DLD1 (cell line): ENCODE measurements around the gene CCDC141.

ENCODE experiments used
- in situ Hi-C: cut with HindIII; loops from 2 replicates; pipeline ENCODE4 v1.10.0; 2017; ENCODE audit warnings: low sequenced_read_pairs

CCDC141 gene

DNA sequence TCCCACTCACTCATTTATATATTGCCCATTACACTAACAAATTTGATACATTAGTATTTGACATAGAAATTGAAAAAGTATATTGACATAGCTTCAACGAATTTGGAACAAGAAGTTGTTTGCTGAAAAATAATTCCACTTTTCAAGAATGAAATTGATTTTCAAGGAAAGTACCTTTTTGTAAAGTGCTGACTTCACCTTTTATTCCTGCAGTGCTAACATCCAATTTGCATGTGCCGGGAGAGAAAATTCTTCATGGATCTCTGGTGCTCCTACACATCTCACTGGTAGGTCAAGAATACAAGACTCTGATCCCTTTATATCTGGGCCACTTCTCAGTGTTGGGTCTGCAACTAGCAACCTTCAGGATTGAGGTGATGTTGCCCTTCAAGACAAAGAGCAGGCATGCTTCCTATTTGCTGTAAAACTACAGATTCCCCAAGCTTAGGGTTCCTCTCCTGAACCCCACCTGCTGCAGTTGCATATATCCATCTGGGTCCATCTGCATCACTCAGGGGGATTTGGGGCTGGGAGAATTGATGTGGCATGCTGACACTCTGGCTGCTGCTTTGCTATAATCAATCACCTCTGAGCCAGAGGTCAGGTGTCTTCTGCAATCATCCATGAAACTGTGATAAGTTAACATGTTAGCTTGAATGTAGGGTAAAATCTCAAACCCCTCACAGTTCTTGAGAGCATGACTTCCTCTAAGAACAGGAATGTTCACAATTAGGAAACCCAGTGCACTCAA is 134.3 kb downstream of the CCDC141 start:
- in situ Hi-C loops: no loop called here

DNA sequence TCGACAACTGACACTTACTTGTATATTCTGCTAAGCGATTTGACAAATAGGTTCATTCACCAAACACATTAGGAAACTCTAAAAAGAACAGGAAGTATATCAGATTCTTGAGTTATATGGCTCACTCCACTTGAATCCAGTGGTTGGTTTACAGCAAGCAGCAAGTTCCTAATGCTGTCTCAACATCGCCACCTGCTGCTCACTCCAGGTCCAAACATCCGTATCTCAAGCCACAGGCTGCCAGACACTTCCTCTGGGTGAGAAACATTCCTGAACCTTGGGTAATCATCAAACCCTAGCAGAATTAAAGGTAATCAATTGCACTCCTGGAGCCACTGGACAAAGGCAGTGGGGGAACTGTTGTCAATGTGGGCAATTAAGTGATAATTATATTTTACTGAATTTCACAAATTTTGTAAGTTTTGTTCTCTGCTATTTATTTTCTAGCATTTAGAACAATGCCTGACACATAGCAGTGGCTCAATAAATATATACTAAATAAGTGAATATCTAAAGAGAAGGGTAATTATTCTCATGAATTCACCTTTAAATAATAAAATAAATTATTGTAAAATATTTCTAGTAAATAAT is 135.6 kb downstream of the CCDC141 start:
- in situ Hi-C loops: no loop called here

DNA sequence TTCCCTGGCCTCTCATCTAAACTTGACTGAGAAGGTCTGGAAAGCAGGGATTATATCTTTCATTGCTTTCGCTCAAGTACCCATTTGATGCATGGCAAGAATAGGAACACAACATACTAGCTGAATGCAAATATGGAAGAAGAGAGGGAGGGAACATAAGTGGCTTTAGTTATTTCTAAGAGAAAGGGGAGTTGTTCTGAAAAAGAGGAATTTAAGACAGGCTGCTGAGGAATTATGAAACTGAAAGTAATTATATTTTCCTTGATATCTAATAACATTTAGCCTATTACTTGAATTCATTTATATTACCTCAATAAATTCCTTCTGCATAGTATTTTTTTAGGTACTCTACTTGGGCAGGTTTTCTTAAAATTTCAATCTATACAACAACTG is 136.9 kb downstream of the CCDC141 start:
- in situ Hi-C loops: no loop called here

DNA sequence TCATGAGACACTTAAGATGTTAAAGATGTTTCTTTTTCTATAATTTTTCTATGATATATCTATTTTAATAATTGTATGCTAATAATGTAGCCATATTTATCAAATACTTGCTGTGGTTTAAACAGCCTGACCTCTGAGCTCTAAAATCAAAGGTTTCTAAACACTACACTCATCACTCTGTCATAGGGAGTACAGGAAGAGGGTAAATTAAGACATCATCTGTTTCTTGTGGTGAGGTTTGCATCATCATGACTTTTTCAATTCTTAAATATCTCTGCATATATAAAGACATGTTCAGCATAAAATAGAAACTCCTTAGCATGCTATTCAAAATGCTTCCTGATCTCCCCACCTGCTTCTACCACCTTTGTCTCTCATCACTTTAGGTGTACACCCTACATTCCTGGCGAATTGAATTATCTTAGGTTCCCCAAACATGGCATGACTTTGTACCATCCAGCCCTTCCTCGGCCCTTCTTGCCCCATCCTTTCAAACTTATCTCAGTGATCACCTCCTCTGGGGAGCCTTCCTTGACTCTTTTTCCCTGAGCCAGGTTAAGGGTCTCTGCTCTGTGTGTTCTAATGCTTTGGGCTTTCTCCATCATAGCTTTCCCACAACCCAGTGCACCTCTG is 137.4 kb downstream of the CCDC141 start:
- in situ Hi-C loops: no loop called here

DNA sequence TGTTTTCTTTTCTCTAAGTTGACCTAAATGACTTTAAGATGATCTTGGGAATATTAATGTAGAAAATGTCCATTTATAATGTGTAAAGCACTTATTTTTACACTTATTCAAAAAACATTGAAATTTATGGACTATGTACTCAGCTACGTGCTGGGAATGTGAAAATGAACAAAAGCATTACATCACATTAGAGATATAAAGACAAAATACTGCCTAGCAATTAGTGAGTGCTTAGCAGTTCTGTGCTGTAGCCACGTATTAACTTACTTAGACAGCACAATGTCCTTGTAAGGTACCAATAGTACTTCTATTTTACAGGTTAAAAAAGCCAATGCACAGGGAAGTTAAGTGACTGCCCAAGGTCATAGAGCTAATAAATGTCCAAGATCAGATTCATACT is 138.9 kb downstream of the CCDC141 start:
- in situ Hi-C loops: no loop called here

DNA sequence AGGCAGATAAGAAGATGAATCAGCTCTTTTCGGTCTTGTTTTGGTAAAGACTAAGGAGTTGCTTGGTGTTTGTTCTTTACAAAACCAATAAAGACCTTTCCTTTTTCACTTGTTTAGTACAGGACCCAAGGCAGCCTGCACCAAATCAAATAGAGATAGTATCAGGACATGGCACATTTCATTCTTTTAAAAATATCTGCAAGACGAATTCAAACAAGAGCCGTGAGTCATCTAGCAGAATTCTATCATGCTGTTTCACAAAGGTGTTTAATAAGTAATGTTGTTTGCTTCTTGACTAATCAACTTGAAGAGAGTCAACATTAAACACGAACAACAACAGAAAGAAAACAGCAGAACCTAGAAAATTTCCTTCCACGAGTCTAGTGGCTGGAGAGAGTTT is 139.9 kb downstream of the CCDC141 start:
- in situ Hi-C loops: no loop called here

DNA sequence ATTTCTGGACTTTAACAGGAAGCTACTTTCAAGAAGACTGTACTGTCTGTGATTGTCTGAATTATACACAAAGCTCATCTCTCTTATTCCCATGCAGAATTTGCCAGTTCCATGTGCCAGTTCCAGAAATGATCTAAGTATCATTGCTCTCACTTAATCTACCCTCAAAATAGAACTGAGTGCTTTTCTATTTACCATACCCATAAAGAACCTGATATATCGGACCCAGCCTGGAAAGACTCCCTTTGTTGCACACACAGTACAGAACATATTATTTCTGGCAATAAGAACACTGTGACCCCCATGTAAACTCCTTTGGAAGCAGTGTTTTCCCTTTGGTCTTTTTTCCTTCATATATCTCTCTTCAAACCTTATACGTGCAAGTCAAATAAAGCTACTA is 140.4 kb downstream of the CCDC141 start:
- in situ Hi-C loops: no loop called here

DNA sequence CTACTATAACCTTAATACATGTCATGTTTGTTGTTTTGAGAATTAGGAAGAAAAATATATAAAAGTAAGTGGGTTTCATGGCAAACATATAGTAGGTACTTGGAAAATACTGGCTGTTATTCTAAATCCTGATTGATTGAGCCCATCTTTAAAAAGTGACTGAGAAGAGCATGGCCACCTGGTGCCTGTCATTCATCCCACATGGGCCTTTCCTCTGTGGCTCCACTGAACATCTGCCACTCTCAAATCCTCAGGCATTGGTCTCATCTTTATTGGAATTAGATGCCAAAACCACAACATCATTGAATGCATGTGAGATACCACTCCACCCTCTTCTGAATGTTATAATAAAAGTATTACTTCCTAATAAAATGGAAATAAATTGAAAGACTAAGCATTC is 141.1 kb downstream of the CCDC141 start:
- in situ Hi-C loops: no loop called here

DNA sequence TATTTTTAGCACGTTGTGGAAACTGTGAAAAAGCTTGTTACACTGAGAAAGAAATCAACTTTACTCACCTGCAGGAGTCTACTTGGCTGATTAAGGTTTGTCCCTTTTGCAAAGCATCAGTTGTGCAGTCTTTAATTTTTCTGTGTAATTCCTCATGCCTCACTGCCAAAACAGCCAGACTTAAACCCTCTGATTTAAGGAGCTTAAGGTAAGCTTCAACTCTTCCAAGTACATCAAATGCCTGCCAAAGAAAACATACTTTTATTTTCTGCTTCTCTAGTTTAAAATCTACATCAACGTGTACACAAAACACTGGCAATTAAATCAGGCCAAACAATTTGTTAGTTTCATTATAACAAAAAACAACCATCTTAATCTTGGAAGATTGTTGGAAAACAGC is 144.7 kb downstream of the CCDC141 start:
- in situ Hi-C loops: no loop called here

DNA sequence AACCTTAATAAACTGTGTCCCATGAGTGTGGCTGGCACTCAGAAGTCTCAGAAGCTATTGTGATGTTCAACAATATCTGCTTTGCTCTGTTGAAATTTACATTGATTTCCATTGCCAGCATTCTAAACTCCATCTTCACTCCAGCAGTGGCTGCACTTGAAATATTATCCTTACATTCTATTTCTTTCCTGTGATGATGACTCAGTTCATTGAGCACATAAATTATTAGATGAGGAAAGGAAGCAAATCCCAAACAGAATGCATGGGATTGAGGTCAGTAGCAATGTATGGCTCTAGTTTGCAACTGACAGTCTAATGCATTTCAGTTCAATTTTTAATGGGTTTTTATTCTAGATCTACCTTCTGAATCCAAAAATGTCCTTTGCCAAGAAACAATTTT is 150.3 kb downstream of the CCDC141 start:
- in situ Hi-C loops: no loop called here

DNA sequence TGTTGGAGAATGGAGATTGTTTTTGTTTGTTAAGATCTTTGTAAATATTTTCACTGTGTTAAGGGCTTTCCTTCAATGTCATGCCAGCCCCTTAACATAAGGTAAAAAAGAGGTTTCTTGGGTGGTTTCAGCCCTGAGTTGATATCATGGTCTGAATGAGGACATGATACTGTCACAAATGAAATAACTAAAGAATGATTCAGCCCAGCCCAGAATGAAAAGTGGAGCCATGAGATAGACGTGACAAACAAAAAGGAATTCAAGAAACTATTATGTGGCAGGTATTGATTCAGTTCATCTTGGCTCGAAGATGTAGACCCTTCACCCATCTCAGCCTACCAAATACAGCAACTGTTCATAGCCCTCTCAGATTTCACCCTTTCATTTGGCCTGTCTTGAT is 154.1 kb downstream of the CCDC141 start:
- in situ Hi-C loops: no loop called here

DNA sequence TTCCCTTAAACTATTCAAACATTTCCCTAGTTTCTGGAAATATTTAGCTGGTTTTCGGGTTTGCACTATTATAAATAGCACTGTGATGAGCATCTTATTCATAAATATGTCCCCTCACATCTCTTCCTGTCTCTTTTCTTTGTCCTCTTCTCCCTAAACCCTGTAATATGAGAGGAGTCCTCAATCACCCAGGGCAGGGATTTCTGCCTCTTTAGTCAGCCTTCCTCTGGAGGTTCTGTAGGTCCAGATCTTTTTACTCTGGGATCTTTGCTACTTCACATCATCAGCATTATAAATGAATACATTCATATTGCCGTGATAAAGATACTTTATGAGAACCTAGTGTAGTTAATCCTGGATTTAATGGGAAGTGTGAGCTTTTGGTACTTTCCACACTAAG is 154.8 kb downstream of the CCDC141 start:
- in situ Hi-C loops: no loop called here

DNA sequence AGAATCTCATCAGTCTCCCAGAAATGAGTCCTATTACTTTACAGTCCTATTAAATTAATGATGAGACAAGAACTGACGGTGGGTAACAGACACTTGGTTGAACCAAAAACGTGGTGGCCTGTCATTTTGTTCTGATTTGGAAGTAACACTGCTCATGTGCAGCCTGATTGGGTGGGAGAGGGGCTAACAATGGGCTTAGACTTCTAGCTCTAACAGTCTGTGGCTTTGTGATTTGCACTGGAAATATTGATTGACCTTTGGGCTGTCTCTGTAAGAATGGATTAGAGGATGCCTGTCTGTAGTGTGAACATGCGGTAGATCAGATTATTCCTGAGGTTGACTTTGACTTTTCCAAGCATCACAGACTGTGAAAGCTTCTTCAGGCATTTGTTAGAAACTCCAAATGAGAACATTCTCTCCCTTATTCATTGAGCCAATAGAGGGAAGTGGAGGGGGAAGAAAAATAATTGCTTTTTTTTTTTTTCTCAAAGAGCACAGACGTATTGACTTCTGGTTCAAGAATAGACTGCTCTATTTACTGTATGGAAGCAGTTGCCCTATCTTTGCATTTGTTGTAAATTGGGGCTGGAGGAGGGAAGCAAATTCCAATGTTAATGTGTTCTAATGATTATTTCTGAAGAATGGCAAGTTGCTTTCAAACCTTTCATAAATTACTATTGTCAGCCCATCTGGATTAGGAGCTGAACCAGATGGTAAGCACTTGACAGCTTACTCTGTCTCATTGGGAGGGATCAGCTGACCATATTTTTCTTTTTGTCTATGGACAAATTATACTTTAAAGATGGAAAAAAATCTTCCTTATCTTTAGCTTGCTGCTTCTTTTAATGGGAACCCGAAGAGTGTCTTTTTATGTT is 156.9 kb downstream of the CCDC141 start:
- in situ Hi-C loops: no loop called here

DNA sequence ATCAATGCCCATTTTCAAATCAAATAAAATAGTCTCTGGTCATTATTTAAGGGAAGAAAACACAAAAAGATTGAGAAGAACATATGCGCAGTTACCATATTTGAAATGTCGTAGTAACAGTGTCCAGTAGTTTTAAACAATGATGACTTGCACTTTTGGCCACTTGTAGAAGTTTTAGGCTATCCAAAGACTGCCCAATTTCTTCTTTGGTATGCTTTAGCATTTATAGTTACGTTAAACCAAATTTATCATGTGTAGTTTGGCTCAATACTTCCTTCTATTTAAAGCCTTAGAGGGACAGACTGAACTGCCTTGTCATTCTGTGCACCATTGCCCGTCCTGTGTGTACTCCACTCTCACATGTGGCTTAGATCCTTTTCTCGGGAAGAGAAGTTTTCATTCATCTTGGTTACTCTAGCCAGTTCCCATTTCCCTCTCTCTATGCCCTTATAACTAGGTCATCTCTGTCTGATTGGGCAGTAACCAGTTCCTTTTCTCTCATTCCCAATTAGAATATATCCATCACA is 157.9 kb downstream of the CCDC141 start:
- in situ Hi-C loops: no loop called here

DNA sequence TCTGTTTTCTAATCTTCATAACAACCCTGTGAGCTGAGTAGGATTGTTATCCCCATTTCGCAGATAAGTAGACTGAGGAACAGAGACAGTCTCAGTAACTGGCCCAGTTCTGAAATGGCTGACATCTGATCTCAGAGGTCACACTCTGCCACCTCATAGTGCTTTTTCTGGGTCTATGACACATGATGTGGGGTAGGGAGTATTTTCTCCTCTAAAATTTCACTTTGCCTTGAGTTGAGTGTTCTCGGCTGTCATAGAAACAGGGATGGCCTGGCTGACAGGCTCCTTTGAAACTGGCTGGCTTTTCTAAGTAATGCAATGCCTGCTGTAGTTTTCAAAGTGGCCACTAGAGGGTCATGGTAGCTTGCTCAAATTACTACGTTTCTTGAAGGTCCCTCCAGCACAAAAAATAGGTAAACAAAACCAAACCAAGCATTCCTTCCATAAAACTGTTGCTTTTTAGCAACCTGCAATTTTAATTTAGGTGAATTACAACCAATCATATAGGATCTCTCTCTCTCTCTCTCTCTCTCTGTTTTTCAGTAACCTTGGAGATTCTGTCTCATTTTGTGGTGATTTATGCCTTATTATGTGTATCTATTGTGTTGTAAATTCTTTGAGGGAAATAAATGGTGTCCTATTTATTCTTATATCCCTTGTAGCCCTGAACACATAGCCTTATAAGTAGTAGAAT is 158.5 kb downstream of the CCDC141 start:
- in situ Hi-C loops: no loop called here

DNA sequence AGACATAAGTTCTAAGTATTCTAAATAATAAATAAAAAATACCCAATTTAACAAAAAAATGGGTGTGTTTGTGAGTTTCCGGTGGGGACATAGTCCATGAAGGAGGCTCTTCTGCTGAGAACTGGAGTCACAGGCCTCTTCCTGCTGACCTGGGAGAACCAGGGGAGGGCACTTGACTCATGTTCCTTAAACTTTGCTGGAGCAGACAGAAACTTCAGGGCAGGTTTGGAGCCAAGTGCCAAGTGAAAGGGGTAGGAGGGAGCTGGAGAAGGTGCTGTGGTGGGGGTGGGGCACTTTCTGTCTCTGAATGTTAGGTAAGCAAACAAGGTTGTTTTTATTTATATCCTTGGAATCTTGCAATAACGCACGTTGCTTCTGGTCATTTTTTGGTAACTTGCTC is 163.9 kb downstream of the CCDC141 start:
- in situ Hi-C loops: no loop called here

DNA sequence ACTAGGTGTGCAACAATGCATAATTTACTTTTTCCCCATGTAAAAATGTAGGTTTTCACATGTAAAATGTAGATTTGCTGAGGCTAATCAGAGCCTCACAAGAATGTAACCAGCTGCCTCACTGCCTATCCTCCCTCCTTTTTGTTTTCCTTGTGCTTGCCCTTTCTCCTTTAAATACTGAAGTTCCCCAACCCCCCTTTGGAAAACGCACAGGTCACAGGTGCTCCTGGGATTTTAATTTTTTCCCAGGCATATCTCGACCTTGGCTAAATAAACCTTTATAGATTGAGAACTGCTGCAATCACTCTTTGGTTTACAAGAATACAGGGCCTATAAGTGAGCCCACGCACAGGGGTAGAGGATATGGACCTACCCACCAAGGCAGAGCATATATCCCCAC is 165.5 kb downstream of the CCDC141 start:
- in situ Hi-C loops: no loop called here

DNA sequence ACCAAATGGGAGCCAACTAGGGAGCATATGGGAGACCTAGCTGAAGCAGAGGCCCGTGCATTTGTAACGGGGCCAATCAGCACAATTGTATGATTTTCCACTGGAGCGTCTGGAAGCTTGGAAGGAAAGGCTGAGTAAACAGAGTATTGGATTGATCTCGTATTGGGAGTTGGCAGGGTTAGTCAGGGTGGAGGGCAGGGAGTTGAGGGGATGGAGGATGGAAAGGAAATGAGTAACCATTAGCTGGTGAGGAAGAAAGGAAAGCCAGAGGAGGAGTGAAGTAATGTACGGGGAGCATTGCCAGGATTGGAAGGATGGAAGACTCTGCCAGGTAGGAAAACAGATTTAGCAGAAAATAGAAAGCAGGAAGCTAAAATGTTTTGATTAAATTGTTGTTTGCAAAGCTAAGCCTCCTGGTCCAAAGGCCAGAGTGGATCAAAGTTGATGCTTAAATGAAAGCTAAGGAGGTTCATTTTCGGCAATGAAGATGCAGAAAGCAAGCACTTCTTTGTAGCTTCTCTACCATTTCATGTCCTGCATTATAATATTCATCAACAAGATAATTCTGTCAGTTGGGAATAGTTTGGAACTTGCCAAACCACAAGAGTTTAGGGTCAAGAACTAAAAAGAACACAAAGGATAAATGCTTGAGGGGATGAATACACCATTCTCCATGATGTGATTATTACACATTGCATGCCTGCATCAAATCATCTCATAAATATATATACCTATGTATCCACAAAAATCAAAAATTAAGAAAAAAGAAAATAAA is 167.1 kb downstream of the CCDC141 start:
- in situ Hi-C loops: no loop called here

DNA sequence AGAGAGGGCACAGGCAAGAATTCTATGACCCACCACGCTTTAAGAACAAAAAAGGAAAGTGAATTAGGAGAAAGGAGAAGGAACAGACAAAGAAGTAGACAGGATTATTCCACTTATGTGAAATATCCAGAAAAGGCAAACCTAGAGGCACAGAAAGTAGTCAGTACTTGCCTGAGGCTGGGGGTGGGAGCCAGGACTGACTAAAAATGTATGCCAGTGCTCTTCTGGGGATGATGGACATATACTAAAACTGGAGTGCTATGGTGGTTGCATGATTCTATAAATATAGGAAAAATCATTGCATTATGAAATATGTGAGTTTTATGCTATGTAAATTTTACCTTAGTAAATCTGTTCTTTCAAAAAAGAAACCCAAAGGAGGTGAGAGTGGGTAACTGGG is 168.9 kb downstream of the CCDC141 start:
- in situ Hi-C loops: no loop called here

DNA sequence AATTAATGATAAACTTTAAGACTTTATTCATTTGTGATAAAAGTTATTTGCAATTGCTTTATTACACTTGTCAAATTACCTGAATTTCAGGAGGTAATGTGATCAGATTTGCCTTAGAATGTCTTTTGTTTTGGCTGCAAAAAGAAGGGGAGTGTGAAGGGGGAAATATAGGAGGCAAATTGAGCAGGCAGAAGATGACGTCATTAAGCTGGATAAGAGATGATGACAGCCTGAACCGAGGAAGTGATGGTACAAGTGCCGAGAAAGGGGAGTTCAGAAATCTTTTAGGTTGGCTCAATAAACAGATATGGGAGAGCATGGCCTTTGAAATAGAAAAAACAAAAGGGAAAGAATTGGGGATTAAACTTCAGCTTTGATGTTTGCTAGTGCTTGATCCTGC is 169.7 kb downstream of the CCDC141 start:
- in situ Hi-C loops: no loop called here
